PC-3 (cell line): ENCODE data around the gene SUSD3. TPM values are rescaled to one million over a fixed set of nuclear protein-coding genes. Genes with fewer than 3 reads are reported as not detected.

Source experiments
- ATAC-seq: fragments of 200-7000 bp; cut with Tn5 transposase; 2 replicates; pipeline ENCODE4 v1.9.1; 2020; ENCODE audit warnings: mild to moderate bottlenecking, moderate library complexity
- BruUV-seq: library from RNA; stranded (reverse); fragments of 400-500 nt; replicated peaks from 2 replicates; lab custom pipeline; 2021; lab: Mats Ljungman, UMichigan
- CTCF ChIA-PET: fragments of 300-600 bp; sonication (Branson Sonifier 250); formaldehyde crosslinking; loops from one replicate; lab custom pipeline; 2022; ENCODE audit warnings: antibody characterized with exemption; lab: Charles Lee
- POLR2A ChIA-PET: fragments of 300-600 bp; sonication (Branson Sonifier 250); formaldehyde crosslinking; loops from one replicate; lab custom pipeline; 2022; ENCODE audit warnings: antibody characterized with exemption; ENCODE audit not compliant: unreplicated experiment; lab: Charles Lee
- DNase-seq: peaks from one replicate; pipeline ENCODE4 v3.0.0-alpha.2; 2015
- H2AFZ ChIP-seq: fragments of 300-600 bp; sonication (generic); 2 replicates; pipeline ENCODE4 v1.6.0; 2016; ENCODE audit warnings: antibody characterized with exemption, low read length
- H3F3A ChIP-seq: fragments of 300-600 bp; sonication (generic); one replicate; pipeline ENCODE4 v1.6.0; 2017; ENCODE audit warnings: antibody characterized with exemption, low read length, control low read depth, mild to moderate bottlenecking; ENCODE audit not compliant: unreplicated experiment
- H3K27ac ChIP-seq: fragments of 300-600 bp; sonication (generic); 2 replicates; pipeline ENCODE4 v1.5.1; 2016; ENCODE audit warnings: mild to moderate bottlenecking, low read length
- H3K27me3 ChIP-seq: fragments of 300-600 bp; sonication (generic); 2 replicates; pipeline ENCODE4 v1.6.1; 2016; ENCODE audit warnings: low read length, mixed read lengths
- H3K36me3 ChIP-seq: fragments of 300-600 bp; sonication (generic); 2 replicates; pipeline ENCODE4 v1.6.1; 2016; ENCODE audit warnings: low read depth, mixed run types, low read length, mixed read lengths
- H3K4me1 ChIP-seq: fragments of 300-600 bp; sonication (generic); 2 replicates; pipeline ENCODE4 v1.5.1; 2016; ENCODE audit warnings: low read length; ENCODE audit not compliant: insufficient read depth
- H3K4me2 ChIP-seq: fragments of 300-600 bp; sonication (generic); 2 replicates; pipeline ENCODE4 v1.6.0; 2016; ENCODE audit warnings: low read length
- H3K4me3 ChIP-seq: fragments of 300-600 bp; sonication (generic); 2 replicates; pipeline ENCODE4 v1.5.1; 2016; ENCODE audit warnings: mild to moderate bottlenecking, low read length, mixed read lengths
- H3K79me2 ChIP-seq: fragments of 300-600 bp; sonication (generic); 2 replicates; pipeline ENCODE4 v1.6.1; 2017; ENCODE audit warnings: low read length, mixed read lengths
- H3K9ac ChIP-seq: fragments of 300-600 bp; sonication (generic); 2 replicates; pipeline ENCODE4 v1.6.0; 2016; ENCODE audit warnings: mild to moderate bottlenecking, low read length
- H3K9me2 ChIP-seq: fragments of 300-600 bp; sonication (generic); replicated peaks from 2 replicates; pipeline ENCODE4 v1.6.1; 2016; ENCODE audit warnings: mixed run types, low read length, mixed read lengths
- H3K9me3 ChIP-seq: fragments of 300-600 bp; sonication (generic); 2 replicates; pipeline ENCODE4 v1.6.1; 2016; ENCODE audit warnings: low read length, mixed read lengths
- H4K20me1 ChIP-seq: fragments of 300-600 bp; sonication (generic); 2 replicates; pipeline ENCODE4 v1.6.1; 2016; ENCODE audit warnings: low read length, mixed read lengths
- EZH2 ChIP-seq: fragments of 300-600 bp; sonication (generic); IDR thresholded peaks from one replicate; pipeline ENCODE4 v1.6.1; 2017; ENCODE audit warnings: antibody characterized with exemption, mild to moderate bottlenecking, low read length; ENCODE audit not compliant: unreplicated experiment
- EZH2phosphoT487 ChIP-seq: fragments of 300-600 bp; sonication (generic); IDR thresholded peaks from 2 replicates; pipeline ENCODE4 v1.6.1; 2018; ENCODE audit warnings: mild to moderate bottlenecking, antibody characterized with exemption, low read length, borderline replicate concordance
- intact Hi-C: fragments of 100-400 bp; cut with micrococcal nuclease; formaldehyde crosslinking; loops from 2 replicates; pipeline ENCODE4 v1.9.0; 2023
- total RNA-seq: library from RNA; depleted of rRNA; stranded (reverse); fragments of >200 nt; gene quantifications from 2 replicates; pipeline ENCODE4 v1.2.3, GENCODE V29; 2014
- TF ChIP-seq, protein P1 (sequence below): fragments of 300-600 bp; sonication (generic); conservative IDR thresholded peaks from 2 replicates; pipeline ENCODE4 v1.5.1; 2017; ENCODE audit warnings: antibody characterized with exemption, low read depth, mild to moderate bottlenecking, low read length

Gene SUSD3
- total RNA-seq, 1 experiment from 2014 or later: 13.4 TPM

GRCh38 chr9:93076792-93077128 is 18.3 kb downstream of the SUSD3 start:
- Histone ChIP-seq H3K4me3 (no peak overlapping the region), H3K27me3 (no peaks in the 10 kb centered on the region), H3K79me2 (no peaks in the 10 kb centered on the region), H2AFZ (no peak overlapping the region), H3K27ac (no peak overlapping the region), H4K20me1 (no peaks in the 10 kb centered on the region), H3K9me3 (no peaks in the 10 kb centered on the region), H3K36me3 (no peaks in the 10 kb centered on the region), H3F3A (no peaks in the 10 kb centered on the region), H3K9ac (no peak overlapping the region), H3K4me2 (no peak overlapping the region), H3K4me1 (no peaks in the 10 kb centered on the region), H3K9me2 (no peaks in the 10 kb centered on the region)
- TF ChIP-seq EZH2phosphoT487: no peak
- no peak for DNase-seq
- CTCF ChIA-PET: no interaction called here
- intact Hi-C loops: no loop called here
- ATAC-seq: no peak
- BruUV-seq: no TSS peak
- POLR2A ChIA-PET: no interaction called here

DNA sequence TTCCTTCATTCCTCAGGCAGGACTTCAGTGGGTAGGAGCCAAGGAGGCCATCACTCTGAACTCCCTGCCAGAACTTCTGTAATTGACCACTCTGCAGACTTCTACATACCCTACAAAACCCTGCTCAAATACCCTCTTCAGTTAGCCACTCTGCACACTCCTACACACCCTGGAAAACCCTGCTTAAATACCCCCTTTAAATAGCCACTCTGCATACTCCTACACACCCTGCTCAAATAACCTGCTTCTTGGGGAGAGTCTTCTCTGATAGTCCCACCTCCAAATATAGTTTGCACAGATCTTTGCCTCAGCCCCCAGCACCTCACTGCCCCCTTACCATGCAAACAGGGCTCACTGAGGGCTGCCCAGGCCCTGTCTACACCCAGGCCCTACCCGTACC is 18.9 kb downstream of the SUSD3 start:
- Histone ChIP-seq H3K4me3 (no peak overlapping the region), H3K9me2 (no peaks in the 10 kb centered on the region), H3K9ac (no peak overlapping the region), H3K4me2 (no peak overlapping the region), H3K36me3 (no peaks in the 10 kb centered on the region), H3K27me3 (no peaks in the 10 kb centered on the region), H3K79me2 (no peaks in the 10 kb centered on the region), H3K9me3 (no peaks in the 10 kb centered on the region), H3F3A (no peaks in the 10 kb centered on the region), H3K27ac (no peak overlapping the region), H2AFZ (no peak overlapping the region), H4K20me1 (no peaks in the 10 kb centered on the region), H3K4me1 (no peaks in the 10 kb centered on the region)
- no peak for DNase-seq
- ChIA-PET CTCF (no interaction called here), POLR2A (no interaction called here)
- no peak for ATAC-seq
- BruUV-seq: no TSS peak
- intact Hi-C loops: no loop called here
- TF ChIP-seq EZH2 (no peak), EZH2phosphoT487 (no peak)
- TF ChIP-seq, protein P1, sequence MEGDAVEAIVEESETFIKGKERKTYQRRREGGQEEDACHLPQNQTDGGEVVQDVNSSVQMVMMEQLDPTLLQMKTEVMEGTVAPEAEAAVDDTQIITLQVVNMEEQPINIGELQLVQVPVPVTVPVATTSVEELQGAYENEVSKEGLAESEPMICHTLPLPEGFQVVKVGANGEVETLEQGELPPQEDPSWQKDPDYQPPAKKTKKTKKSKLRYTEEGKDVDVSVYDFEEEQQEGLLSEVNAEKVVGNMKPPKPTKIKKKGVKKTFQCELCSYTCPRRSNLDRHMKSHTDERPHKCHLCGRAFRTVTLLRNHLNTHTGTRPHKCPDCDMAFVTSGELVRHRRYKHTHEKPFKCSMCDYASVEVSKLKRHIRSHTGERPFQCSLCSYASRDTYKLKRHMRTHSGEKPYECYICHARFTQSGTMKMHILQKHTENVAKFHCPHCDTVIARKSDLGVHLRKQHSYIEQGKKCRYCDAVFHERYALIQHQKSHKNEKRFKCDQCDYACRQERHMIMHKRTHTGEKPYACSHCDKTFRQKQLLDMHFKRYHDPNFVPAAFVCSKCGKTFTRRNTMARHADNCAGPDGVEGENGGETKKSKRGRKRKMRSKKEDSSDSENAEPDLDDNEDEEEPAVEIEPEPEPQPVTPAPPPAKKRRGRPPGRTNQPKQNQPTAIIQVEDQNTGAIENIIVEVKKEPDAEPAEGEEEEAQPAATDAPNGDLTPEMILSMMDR: no peak

DNA sequence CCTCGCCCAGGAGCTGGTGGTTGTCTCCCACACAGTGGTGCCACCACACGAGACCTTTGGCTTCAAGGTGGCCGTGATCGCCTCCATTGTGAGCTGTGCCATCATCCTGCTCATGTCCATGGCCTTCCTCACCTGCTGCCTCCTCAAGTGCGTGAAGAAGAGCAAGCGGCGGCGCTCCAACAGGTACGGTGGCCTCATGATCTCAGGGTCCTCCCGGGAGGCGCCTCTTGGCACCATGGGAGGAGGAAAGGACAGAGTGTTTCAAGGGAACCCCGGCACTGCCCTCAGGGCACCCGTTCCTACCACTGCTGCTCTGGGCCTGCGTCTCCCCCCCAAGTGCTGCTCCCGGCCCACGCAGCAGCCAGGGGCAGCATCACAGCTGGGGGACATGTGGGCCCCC is 19.3 kb downstream of the SUSD3 start:
- Histone ChIP-seq H3K9me2 (no peaks in the 10 kb centered on the region), H3K4me2 (no peak overlapping the region), H3K27me3 (no peaks in the 10 kb centered on the region), H3K79me2 (no peaks in the 10 kb centered on the region), H3F3A (no peaks in the 10 kb centered on the region), H3K4me1 (no peaks in the 10 kb centered on the region), H3K36me3 (no peaks in the 10 kb centered on the region), H4K20me1 (no peaks in the 10 kb centered on the region), H3K9ac (no peak overlapping the region), H3K27ac (no peak overlapping the region), H3K4me3 (no peak overlapping the region), H2AFZ (no peak overlapping the region), H3K9me3 (no peaks in the 10 kb centered on the region)
- intact Hi-C loops: no loop called here
- ChIA-PET POLR2A (no interaction called here), CTCF (no interaction called here)
- no TSS peak for BruUV-seq
- ATAC-seq (no peak), DNase-seq (no peak)
- no peak for TF ChIP-seq EZH2
- no peak for TF ChIP-seq EZH2phosphoT487
- TF ChIP-seq, protein P1: no peak
